HTR-8/SVneo (cell line): ENCODE measurements around the gene FMN2.

Experiments used
- DNase-seq: peaks from one replicate; pipeline ENCODE4 v3.0.0; 2011; ENCODE audit warnings: low spot score, mixed read lengths; ENCODE audit not compliant: insufficient read length
- FAIRE-seq: peaks from 2 replicates; lab custom pipeline; 2011; peaks lifted over from hg19 to GRCh38; lab: Jason Lieb, UNC

The FMN2 gene

DNA sequence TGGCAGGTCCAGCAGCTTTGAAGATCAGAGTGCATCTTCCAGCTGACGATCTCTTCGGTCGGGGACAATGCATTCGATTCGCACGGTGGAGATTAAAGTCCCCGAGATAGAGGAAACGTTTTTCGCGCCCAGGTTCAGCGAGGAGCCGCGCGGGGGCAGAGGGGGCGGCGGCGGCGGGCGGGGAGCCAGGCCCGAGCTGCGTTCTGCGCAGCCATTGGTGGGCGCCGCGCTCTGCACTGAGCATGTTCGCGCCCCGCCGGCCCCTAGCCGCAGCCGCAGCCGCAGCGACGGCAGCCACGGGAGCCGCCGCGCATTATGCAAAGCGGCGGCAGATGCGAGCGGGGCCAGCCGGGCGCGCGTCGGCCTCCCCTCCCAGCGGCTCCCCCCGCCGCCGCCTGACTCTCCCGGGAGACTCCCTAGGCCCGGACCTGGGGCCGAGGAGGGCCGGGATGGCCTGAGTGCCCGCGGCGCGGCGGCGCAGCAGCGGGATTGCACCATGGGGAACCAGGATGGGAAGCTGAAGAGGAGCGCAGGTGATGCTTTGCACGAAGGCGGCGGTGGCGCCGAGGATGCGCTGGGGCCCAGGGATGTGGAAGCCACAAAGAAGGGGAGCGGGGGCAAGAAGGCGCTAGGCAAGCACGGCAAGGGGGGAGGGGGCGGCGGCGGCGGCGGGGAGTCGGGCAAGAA lies at the start of gene FMN2:
TSS of gene FMN2 (plus strand) at position 270 of the 687 bp plus-strand sequence. CDS start at position 497, 227 bp downstream.
- peak; percentile 67 for DNase-seq
- FAIRE-seq: peak; percentile 89

GRCh38 chr1:240044620-240045019 lies 47.1 kb upstream of the FMN2 start:
- no peak for FAIRE-seq
- DNase-seq: peak; percentile 29

- FAIRE-seq: no peak
- DNase-seq: no peak
Observed at GRCh38 chr1:240046000-240046399, 45.7 kb upstream of the FMN2 start.

- FAIRE-seq: no peak
- no peak for DNase-seq
Observed at GRCh38 chr1:240054109-240054701, 37.5 kb upstream of the FMN2 start.

DNA sequence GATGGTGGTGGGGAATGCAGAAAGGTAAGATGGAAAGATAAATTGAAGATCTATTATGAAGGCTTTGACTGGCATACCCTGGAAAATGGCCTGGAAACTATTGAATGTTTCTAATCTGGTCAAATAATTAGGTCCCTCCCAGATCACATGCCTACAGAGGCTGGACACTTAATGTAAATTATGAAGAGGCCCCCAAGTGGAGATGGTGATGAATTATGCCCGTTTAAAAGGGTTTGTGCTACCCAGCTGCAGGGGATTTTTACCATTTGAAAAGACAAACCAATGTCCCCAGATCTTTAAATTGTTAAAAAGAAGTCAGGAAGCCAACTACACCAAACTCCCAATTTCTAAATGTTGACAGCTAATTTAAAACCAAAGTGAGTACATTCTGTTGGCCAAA lies 35.7 kb upstream of the FMN2 start:
- DNase-seq: no peak
- FAIRE-seq: no peak

DNA sequence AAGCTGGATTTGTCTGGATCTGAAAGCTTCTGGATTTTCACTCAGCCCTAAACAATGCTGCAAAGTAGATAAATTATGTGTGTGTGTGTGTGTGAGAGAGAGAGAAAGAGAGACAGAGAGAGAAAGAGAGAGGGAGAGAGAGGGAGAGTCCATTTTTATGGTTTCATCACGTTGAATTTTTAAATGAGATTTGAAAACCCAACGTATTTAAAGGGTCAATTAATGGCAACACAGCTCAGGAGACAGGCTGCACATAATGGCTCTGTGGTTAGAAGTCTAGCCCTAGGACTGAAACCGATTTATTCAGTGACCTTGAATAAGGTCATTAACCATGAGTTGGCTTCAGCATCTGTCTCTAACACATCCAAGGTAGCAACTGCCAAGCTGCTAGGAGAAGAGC lies 35.3 kb upstream of the FMN2 start:
- FAIRE-seq (no peak), DNase-seq (no peak)

DNA sequence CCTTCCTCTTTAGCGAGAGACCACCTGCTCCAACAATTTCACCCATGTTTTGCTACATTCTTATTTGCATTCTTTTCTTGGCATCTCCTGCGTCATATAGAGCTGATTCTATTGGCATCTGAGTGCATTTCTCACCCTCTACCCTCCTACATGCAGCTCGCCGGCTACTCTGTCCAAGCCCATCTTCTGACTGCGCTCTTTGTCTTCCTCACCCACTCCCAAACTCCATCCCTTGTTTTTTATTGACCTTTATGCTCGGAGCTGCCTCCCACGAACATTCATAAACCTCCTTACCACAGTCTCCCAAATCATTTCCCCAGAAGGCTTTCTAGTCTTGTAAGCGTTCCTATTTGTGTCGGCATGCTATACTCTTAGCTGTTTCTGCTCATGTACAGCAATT lies 33.6 kb upstream of the FMN2 start:
- FAIRE-seq (peak; percentile 13), DNase-seq (no peak)

DNA sequence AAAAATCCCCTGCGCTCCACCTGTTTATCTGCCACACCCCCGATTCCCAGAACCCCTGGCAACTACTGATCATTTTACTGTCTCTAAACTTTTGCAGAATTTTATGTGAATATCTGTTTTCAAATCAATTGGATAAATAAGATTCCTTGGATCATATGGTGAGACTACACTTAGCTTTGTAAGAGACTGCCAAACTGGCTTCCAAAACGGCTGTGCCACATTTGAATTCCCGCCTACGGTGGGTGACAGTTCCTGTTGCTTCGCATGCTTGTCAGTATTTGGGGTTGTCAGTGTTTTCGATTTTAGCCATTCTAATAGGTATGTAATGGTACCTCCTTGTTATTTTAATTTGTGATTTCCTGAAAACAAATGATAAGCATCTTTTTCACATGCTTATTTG lies 22.7 kb upstream of the FMN2 start:
- FAIRE-seq: no peak
- DNase-seq: no peak

GRCh38 chr1:240070188-240070587 lies 21.5 kb upstream of the FMN2 start:
- FAIRE-seq (no peak), DNase-seq (no peak)

DNA sequence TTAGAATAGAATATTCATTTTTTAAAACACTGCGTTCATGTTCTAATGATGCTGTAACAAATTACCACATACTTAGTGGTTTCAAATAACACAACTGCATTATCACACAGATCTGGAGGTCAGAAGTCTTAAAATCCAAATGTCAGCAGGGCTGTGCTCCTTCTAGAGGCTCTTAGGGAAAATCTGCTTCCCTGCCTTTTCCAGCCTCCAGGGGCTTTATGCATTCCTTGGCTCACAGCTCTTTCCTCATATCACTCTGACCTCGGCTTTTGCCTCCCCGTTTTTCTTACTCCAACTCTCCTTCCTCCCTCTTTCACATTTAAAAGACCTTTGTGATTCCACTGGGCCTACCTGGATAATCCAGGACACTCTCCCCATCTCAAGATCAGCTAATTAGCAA lies 18.6 kb upstream of the FMN2 start:
- DNase-seq (no peak), FAIRE-seq (peak; percentile 16)

DNA sequence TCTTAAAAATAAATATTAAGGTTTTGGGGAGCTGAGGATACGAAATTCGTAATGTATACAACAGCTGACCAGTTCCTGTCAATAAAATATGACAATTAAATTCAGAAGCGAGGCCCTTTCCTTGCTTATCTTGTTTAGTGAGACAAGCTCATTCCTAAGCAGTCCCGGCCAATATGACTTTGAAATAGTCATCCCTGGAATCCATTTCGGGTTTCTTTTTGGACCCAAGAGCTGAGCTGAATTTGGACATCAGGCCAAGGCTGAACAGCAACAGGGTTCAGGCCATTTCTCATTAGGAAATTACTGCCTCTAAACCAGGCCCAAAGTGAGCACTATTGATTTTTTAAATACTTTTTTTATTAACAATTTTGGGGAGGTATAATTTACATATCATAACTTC lies 17.3 kb upstream of the FMN2 start:
- FAIRE-seq: no peak

GRCh38 chr1:240074908-240075307 lies 16.8 kb upstream of the FMN2 start:
- peak; percentile 31 for FAIRE-seq
- no peak for DNase-seq

More for the DNA sequence above, 17.3 kb upstream of the FMN2 start:
- no peak for DNase-seq

- DNase-seq: no peak
- no peak for FAIRE-seq
Observed at GRCh38 chr1:240084337-240084736, 7.3 kb upstream of the FMN2 start.

GRCh38 chr1:240084749-240085148 lies 6.9 kb upstream of the FMN2 start:
- FAIRE-seq: no peak

DNA sequence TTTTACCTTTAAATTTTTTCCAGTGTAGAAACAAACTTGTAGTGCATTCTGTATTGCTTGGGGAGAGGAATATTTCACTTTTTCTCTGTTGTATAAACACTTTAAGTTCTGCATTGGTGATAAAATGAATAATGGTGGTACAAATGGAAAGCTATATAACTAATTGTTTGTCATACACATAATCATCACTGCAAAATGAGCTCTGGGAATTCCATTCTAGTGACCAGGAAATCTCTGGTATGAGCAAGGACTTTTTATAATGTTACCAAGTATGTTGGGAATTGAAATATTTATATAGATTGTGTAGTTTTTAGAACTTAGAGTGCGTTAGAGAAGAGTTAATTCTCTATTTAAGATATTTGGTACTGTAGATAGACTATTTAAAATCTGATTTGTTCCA lies 5.0 kb upstream of the FMN2 start:
- FAIRE-seq: no peak
- no peak for DNase-seq

More at GRCh38 chr1:240084749-240085148, 6.9 kb upstream of the FMN2 start:
- DNase-seq: no peak

GRCh38 chr1:240090014-240090413 lies 1.7 kb upstream of the FMN2 start:
- no peak for DNase-seq
- FAIRE-seq: no peak

- no peak for DNase-seq
- FAIRE-seq: no peak
Observed at GRCh38 chr1:240090957-240091600, 604 bp upstream of the FMN2 start.

GRCh38 chr1:240092301-240093119 lies 827 bp downstream of the FMN2 start:
- DNase-seq: no peak
- no peak for FAIRE-seq

GRCh38 chr1:240093120-240093961 lies 1.7 kb downstream of the FMN2 start:
- FAIRE-seq (no peak), DNase-seq (no peak)
